ENCODE results near the gene FAT1. TPM values are rescaled to one million over a fixed set of nuclear protein-coding genes. Genes with fewer than 3 reads are reported as not detected.

Gene FAT1
- total and polyA plus RNA-seq, 2 donors (not counting 1 experiment from before 2014, with no cell fraction given): 0.07 to 0.15 TPM

DNA sequence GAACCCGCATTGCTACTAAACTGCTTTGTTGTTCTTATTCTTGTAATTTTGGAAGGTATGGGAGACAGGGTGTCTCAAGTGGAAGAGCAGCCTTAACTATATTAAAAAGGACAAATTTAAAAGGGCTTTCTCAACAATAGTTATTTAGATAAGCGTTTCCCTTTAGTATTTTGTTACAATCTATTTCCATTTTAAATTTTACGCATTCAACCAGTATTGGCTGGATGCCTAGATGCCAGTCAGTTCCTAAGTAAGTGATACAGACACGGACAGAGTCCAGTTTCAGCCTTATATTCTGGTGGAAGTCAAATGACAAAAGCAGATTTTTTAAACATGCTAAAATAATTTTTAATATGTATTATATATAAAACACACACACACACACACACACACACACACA, 28.3 kb downstream of the FAT1 start:
- Histone ChIP-seq H3K4me2 (replicated peaks; ENCODE audit: low read depth, low read length, poor library complexity, severe bottlenecking) (no peak overlapping the region), H3K27ac (ENCODE audit: low read length in 2 of 2) (no peak overlapping the region), H4K20me1 (ENCODE audit: control insufficient read depth, insufficient read depth, low read length, poor library complexity, severe bottlenecking) (no peaks in the 10 kb centered on the region), H3K79me2 (ENCODE audit: control insufficient read depth, insufficient read depth, low read length) (no peaks in the 10 kb centered on the region), H2AFZ (ENCODE audit: insufficient read depth, low read depth, low read length, poor library complexity, severe bottlenecking) (no peak overlapping the region), H3K9me3 (ENCODE audit: control extremely low read depth in 1 of 3, control insufficient read depth in 2 of 3, insufficient read depth in 1 of 3, low read length in 2 of 3) (peaks cover 0 to 3% (median 0%) of the 10 kb centered on the region in 3 donors), H3K36me3 (replicated peaks in 1 of 2; ENCODE audit: control extremely low read depth in 1 of 2, control insufficient read depth in 1 of 2, extremely low read depth in 1 of 2, insufficient read depth in 2 of 2, low read length in 1 of 2) (no peaks in the 10 kb centered on the region), H3K4me1 (ENCODE audit: control insufficient read depth in 2 of 2, insufficient read depth in 2 of 2, low read length in 2 of 2) (no peaks in the 10 kb centered on the region), H3K27me3 (replicated peaks in 1 of 4; ENCODE audit: control extremely low read depth in 1 of 4, control insufficient read depth in 3 of 4, insufficient read depth in 4 of 4, low read length in 3 of 4) (no peaks in the 10 kb centered on the region), H3K9ac (ENCODE audit: low read length) (no peak overlapping the region), H3K4me3 (ENCODE audit: control extremely low read depth in 1 of 5, extremely low read depth in 1 of 5, insufficient read depth in 1 of 5, low read depth in 2 of 5, low read length in 4 of 5) (no peak overlapping the region)
- Mint-ChIP-seq H3K4me1 (no peaks in the 10 kb centered on the region), H3K27ac (no peak overlapping the region), H3K27me3 (no peaks in the 10 kb centered on the region), H3K9me3 (ENCODE audit: insufficient read depth) (no peaks in the 10 kb centered on the region), H3K4me3 (no peak overlapping the region)
- intact Hi-C loops (cut with micrococcal nuclease): no loop called here
- DNase-seq (no peak), ATAC-seq (ENCODE audit: low read depth) (no peak)
- ChIA-PET CTCF (no interaction called here), POLR2A (no interaction called here)
- TF ChIP-seq, protein P1, sequence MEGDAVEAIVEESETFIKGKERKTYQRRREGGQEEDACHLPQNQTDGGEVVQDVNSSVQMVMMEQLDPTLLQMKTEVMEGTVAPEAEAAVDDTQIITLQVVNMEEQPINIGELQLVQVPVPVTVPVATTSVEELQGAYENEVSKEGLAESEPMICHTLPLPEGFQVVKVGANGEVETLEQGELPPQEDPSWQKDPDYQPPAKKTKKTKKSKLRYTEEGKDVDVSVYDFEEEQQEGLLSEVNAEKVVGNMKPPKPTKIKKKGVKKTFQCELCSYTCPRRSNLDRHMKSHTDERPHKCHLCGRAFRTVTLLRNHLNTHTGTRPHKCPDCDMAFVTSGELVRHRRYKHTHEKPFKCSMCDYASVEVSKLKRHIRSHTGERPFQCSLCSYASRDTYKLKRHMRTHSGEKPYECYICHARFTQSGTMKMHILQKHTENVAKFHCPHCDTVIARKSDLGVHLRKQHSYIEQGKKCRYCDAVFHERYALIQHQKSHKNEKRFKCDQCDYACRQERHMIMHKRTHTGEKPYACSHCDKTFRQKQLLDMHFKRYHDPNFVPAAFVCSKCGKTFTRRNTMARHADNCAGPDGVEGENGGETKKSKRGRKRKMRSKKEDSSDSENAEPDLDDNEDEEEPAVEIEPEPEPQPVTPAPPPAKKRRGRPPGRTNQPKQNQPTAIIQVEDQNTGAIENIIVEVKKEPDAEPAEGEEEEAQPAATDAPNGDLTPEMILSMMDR (IDR thresholded peaks at IDR 0.05): no peak
- no peak for TF ChIP-seq EZH2 (IDR thresholded peaks at IDR 0.05; ENCODE audit: borderline replicate concordance, insufficient read depth, low read depth, low read length, poor library complexity, severe bottlenecking)
- no CpG with 5 or more reads among the region's 4 CpGs for WGBS (ENCODE audit: insufficient coverage)

- peaks cover 2% of the 10 kb centered on the region for H3K9me3 Mint-ChIP-seq (ENCODE audit: insufficient read depth)
- no peaks in the 10 kb centered on the region for H3K36me3 ChIP-seq (replicated peaks in 1 of 2; ENCODE audit: control extremely low read depth in 1 of 2, control insufficient read depth in 1 of 2, extremely low read depth in 1 of 2, insufficient read depth in 2 of 2, low read length in 1 of 2)
- TF ChIP-seq EZH2 (IDR thresholded peaks at IDR 0.05; ENCODE audit: borderline replicate concordance, insufficient read depth, low read depth, low read length, poor library complexity, severe bottlenecking): no peak
- TF ChIP-seq, protein P1 (IDR thresholded peaks at IDR 0.05): no peak
- CTCF ChIA-PET: no interaction called here
- no peak overlapping the region for H3K4me2 ChIP-seq (replicated peaks; ENCODE audit: low read depth, low read length, poor library complexity, severe bottlenecking)
- no peak overlapping the region for H2AFZ ChIP-seq (ENCODE audit: insufficient read depth, low read depth, low read length, poor library complexity, severe bottlenecking)
- H3K4me1 ChIP-seq (ENCODE audit: control insufficient read depth in 2 of 2, insufficient read depth in 2 of 2, low read length in 2 of 2): no peaks in the 10 kb centered on the region
- H3K4me3 ChIP-seq (ENCODE audit: control extremely low read depth in 1 of 5, extremely low read depth in 1 of 5, insufficient read depth in 1 of 5, low read depth in 2 of 5, low read length in 4 of 5): no peak overlapping the region
- H3K27me3 Mint-ChIP-seq: no peaks in the 10 kb centered on the region
- no peaks in the 10 kb centered on the region for H4K20me1 ChIP-seq (ENCODE audit: control insufficient read depth, insufficient read depth, low read length, poor library complexity, severe bottlenecking)
- intact Hi-C loops (cut with micrococcal nuclease): no loop called here
- no peaks in the 10 kb centered on the region for H3K4me1 Mint-ChIP-seq
- H3K27ac ChIP-seq (ENCODE audit: low read length in 2 of 2): no peak overlapping the region
- H3K27ac Mint-ChIP-seq: no peak overlapping the region
- H3K79me2 ChIP-seq (ENCODE audit: control insufficient read depth, insufficient read depth, low read length): no peaks in the 10 kb centered on the region
- no peak overlapping the region for H3K9ac ChIP-seq (ENCODE audit: low read length)
- no peak overlapping the region for H3K4me3 Mint-ChIP-seq
- POLR2A ChIA-PET: no interaction called here
- H3K9me3 ChIP-seq (ENCODE audit: control extremely low read depth in 1 of 3, control insufficient read depth in 2 of 3, insufficient read depth in 1 of 3, low read length in 2 of 3): peaks cover 0 to 3% (median 0%) of the 10 kb centered on the region in 3 donors
- ATAC-seq (ENCODE audit: low read depth): no peak
- 77% methylated on average over 3 of the region's 3 CpGs for WGBS (ENCODE audit: insufficient coverage)
- no peak for DNase-seq
- no peaks in the 10 kb centered on the region for H3K27me3 ChIP-seq (replicated peaks in 1 of 4; ENCODE audit: control extremely low read depth in 1 of 4, control insufficient read depth in 3 of 4, insufficient read depth in 4 of 4, low read length in 3 of 4)
Observed at GRCh38 chr4:186693894-186694293, 29.8 kb downstream of the FAT1 start.
